ENCODE measurements around the gene CARD19.
A peak's percentile ranks its signal among the peaks of the same experiment; 100 is the strongest.

Gene CARD19

DNA sequence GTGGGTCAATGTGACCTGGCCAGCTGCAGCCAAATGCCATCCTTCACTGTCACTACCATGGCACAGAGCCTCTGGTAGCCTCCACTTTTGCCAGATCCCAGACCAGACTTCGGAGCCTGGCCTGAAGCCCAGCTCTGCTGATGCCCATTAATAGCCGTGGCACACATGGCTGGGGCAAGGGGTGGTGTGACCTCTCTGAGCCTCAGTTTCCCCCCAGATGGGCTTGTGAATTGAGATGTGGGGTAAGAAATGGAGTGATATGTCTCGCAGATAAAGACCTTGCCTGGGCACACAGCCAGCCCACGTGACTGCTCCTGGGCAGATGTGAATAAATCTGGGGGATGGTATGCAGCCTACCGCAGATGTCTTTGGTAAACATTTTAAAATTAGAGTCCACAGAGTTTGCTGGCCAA, 23.6 kb upstream of the CARD19 start:
- TF ChIP-seq EZH2phosphoT487 (IDR thresholded peaks at IDR 0.05; ENCODE audit: borderline replicate concordance, low read length): no peak
- no peak for TF ChIP-seq CTCF (IDR thresholded peaks at IDR 0.05; ENCODE audit: low read depth, low read length, poor library complexity, severe bottlenecking)
- H3K79me2 ChIP-seq (ENCODE audit: control insufficient read depth, low read length): peaks cover 54% of the 10 kb centered on the region
- H3K27me3 ChIP-seq (ENCODE audit: control insufficient read depth, low read length): no peaks in the 10 kb centered on the region
- H3K9me3 ChIP-seq (ENCODE audit: control insufficient read depth, insufficient read depth, low read length): no peaks in the 10 kb centered on the region
- H3K27ac ChIP-seq (ENCODE audit: low read depth, low read length): no peak overlapping the region
- H3K9me2 ChIP-seq (replicated peaks; ENCODE audit: control insufficient read depth, low read length): no peaks in the 10 kb centered on the region
- H3K36me3 ChIP-seq (ENCODE audit: control insufficient read depth, low read length): peaks cover 61% of the 10 kb centered on the region
- H3K4me2 ChIP-seq (ENCODE audit: low read length): 0 out of 2 replicates have a peak overlapping the region, but pooled peaks have one; percentile 7
- peaks cover 5% of the 10 kb centered on the region; the same call in 1 of the 2 replicates for H4K20me1 ChIP-seq (ENCODE audit: control insufficient read depth, insufficient read depth, low read depth, low read length)
- H3K4me3 ChIP-seq (ENCODE audit: low read length): no peak overlapping the region
- H3F3A ChIP-seq (ENCODE audit: control insufficient read depth, insufficient read depth): no peaks in the 10 kb centered on the region
- H3K4me1 ChIP-seq (ENCODE audit: control insufficient read depth, low read length): peaks cover 23% of the 10 kb centered on the region

DNA sequence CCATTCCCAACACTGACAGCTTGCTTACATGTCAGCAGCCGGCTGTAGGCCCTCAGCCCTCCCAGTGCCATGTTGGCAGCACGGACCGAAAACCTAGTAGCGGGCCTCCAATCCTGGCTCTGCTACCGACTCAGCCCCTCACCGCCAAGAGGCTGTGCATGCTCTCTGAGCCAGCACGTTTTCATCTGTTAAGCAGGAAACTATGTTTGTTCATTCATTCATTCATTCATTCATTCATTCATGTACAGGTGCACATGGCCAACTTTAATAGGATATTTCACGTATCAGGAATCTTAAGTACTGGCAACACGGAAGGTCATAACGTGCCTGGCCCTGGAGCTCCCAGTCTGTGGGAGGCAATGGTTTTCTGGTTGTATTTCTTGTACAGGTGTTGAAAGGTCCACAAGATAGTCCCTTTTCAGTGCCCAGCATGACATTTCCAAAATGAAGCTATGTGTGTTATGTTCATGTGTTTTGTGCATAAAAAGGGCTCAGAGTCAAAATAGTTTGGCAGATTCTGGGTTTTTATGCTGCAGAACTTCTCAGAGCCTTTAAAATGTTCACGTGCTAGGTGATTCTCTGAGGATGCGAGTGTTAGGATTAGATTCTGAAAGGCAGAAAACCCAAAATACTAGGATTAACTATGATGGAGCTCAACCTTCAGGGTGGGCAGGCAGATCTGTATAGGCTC, 19.8 kb upstream of the CARD19 start:
- peaks cover 54% of the 10 kb centered on the region for H3K36me3 ChIP-seq (ENCODE audit: control insufficient read depth, low read length)

GRCh38 chr9:93076792-93077128, 19.3 kb upstream of the CARD19 start:
- peaks cover 12% of the 10 kb centered on the region for H3K79me2 ChIP-seq (ENCODE audit: control insufficient read depth, low read length)
- H3K9me2 ChIP-seq (replicated peaks; ENCODE audit: control insufficient read depth, low read length): no peaks in the 10 kb centered on the region
- no peaks in the 10 kb centered on the region for H3K27me3 ChIP-seq (ENCODE audit: control insufficient read depth, low read length)
- H3K27ac ChIP-seq (ENCODE audit: low read depth, low read length): no peak overlapping the region
- H3K4me2 ChIP-seq (ENCODE audit: low read length): no peak overlapping the region
- TF ChIP-seq CTCF (IDR thresholded peaks at IDR 0.05; ENCODE audit: low read depth, low read length, poor library complexity, severe bottlenecking) (no peak), EZH2phosphoT487 (IDR thresholded peaks at IDR 0.05; ENCODE audit: borderline replicate concordance, low read length) (no peak)
- peaks cover 4% of the 10 kb centered on the region; the same call in 1 of the 2 replicates for H4K20me1 ChIP-seq (ENCODE audit: control insufficient read depth, insufficient read depth, low read depth, low read length)
- H3F3A ChIP-seq (ENCODE audit: control insufficient read depth, insufficient read depth): no peaks in the 10 kb centered on the region
- H3K9me3 ChIP-seq (ENCODE audit: control insufficient read depth, insufficient read depth, low read length): no peaks in the 10 kb centered on the region
- H3K4me1 ChIP-seq (ENCODE audit: control insufficient read depth, low read length): peaks cover 12% of the 10 kb centered on the region
- no peak overlapping the region for H3K4me3 ChIP-seq (ENCODE audit: low read length)
- peaks cover 54% of the 10 kb centered on the region for H3K36me3 ChIP-seq (ENCODE audit: control insufficient read depth, low read length)

More for the DNA sequence above, 19.8 kb upstream of the CARD19 start:
- peaks cover 5% of the 10 kb centered on the region; the same call in 1 of the 2 replicates for H4K20me1 ChIP-seq (ENCODE audit: control insufficient read depth, insufficient read depth, low read depth, low read length)
- H3K27ac ChIP-seq (ENCODE audit: low read depth, low read length): no peak overlapping the region
- peaks cover 17% of the 10 kb centered on the region for H3K4me1 ChIP-seq (ENCODE audit: control insufficient read depth, low read length)
- no peak overlapping the region for H3K4me2 ChIP-seq (ENCODE audit: low read length)
- H3K9me3 ChIP-seq (ENCODE audit: control insufficient read depth, insufficient read depth, low read length): no peaks in the 10 kb centered on the region
- no peak overlapping the region for H3K4me3 ChIP-seq (ENCODE audit: low read length)
- no peaks in the 10 kb centered on the region for H3K27me3 ChIP-seq (ENCODE audit: control insufficient read depth, low read length)
- no peaks in the 10 kb centered on the region for H3F3A ChIP-seq (ENCODE audit: control insufficient read depth, insufficient read depth)
- TF ChIP-seq EZH2phosphoT487 (IDR thresholded peaks at IDR 0.05; ENCODE audit: borderline replicate concordance, low read length): no peak
- no peak for TF ChIP-seq CTCF (IDR thresholded peaks at IDR 0.05; ENCODE audit: low read depth, low read length, poor library complexity, severe bottlenecking)
- no peaks in the 10 kb centered on the region for H3K9me2 ChIP-seq (replicated peaks; ENCODE audit: control insufficient read depth, low read length)
- H3K79me2 ChIP-seq (ENCODE audit: control insufficient read depth, low read length): peaks cover 17% of the 10 kb centered on the region

Data from DOHH2 (cell line).